ENCODE measurements around the gene MLF2. TPM values are rescaled to one million over a fixed set of nuclear protein-coding genes. Genes with fewer than 3 reads are reported as not detected.

Gene MLF2
- total RNA-seq, 4 donors from 2014 or later, result 103 to 205 (median 133) TPM

GRCh38 chr12:6729186-6729585, 23.8 kb downstream of the MLF2 start:
- no peak overlapping the region for H3K4me3 ChIP-seq
- H3K27ac ChIP-seq, result no peak overlapping the region
- H3K9me3 ChIP-seq, result no peaks in the 10 kb centered on the region
- H3K36me3 ChIP-seq, result peaks cover 0 to 76% (median 30%) of the 10 kb centered on the region in 3 donors
- H3K27me3 ChIP-seq, result no peaks in the 10 kb centered on the region
- H3K4me1 ChIP-seq, result peaks cover 0 to 19% (median 11%) of the 10 kb centered on the region in 4 donors
- TF ChIP-seq, protein P1, sequence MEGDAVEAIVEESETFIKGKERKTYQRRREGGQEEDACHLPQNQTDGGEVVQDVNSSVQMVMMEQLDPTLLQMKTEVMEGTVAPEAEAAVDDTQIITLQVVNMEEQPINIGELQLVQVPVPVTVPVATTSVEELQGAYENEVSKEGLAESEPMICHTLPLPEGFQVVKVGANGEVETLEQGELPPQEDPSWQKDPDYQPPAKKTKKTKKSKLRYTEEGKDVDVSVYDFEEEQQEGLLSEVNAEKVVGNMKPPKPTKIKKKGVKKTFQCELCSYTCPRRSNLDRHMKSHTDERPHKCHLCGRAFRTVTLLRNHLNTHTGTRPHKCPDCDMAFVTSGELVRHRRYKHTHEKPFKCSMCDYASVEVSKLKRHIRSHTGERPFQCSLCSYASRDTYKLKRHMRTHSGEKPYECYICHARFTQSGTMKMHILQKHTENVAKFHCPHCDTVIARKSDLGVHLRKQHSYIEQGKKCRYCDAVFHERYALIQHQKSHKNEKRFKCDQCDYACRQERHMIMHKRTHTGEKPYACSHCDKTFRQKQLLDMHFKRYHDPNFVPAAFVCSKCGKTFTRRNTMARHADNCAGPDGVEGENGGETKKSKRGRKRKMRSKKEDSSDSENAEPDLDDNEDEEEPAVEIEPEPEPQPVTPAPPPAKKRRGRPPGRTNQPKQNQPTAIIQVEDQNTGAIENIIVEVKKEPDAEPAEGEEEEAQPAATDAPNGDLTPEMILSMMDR (IDR thresholded peaks at IDR 0.05), result no peak
- TF ChIP-seq POLR2A (IDR thresholded peaks at IDR 0.05) (no peak), EP300 (IDR thresholded peaks at IDR 0.05) (no peak)
- no peak for DNase-seq (ENCODE audit: low spot score in 2 of 2)
- WGBS, 2 donors, result 93 to 96% methylated on average over 18 of the region's 18 CpGs

DNA sequence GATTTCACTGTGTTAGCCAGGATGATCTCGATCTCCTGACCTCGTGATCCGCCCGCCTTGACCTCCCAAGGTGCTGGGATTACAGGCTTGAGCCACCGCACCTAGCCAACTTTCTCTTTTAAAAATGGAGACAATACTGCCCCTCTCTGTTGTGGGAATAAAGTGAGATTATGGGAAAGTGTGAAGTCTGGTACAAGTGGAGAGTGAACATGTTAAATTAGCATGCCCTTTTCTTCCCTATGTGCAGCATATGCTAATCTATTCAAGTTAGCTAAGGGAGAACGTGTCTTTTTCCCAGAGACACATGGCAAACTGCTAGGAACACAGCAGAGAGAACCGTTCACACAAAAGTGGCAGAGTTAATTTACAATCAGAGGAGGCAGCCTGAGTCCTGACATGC, 27.6 kb downstream of the MLF2 start:
- TF ChIP-seq POLR2A (IDR thresholded peaks at IDR 0.05), result no peak
- no peak for TF ChIP-seq EP300 (IDR thresholded peaks at IDR 0.05)
- TF ChIP-seq, protein P1 (IDR thresholded peaks at IDR 0.05), result no peak
- Histone ChIP-seq H3K27ac (no peak overlapping the region), H3K4me1 (peaks cover 0 to 23% (median 11%) of the 10 kb centered on the region in 4 donors), H3K27me3 (no peaks in the 10 kb centered on the region), H3K9me3 (no peaks in the 10 kb centered on the region), H3K4me3 (no peak overlapping the region), H3K36me3 (peaks cover 0 to 40% (median 20%) of the 10 kb centered on the region in 3 donors)
- WGBS, 2 donors, result 88 to 90% methylated on average over 7 of the region's 7 CpGs
- DNase-seq (ENCODE audit: low spot score in 2 of 2), result no peak

GRCh38 chr12:6724409-6724797, 28.5 kb downstream of the MLF2 start:
- peaks cover 0 to 23% (median 11%) of the 10 kb centered on the region in 4 donors for H3K4me1 ChIP-seq
- peak overlapping the region; percentile 32 to 93 (median 86) for H3K27ac ChIP-seq
- H3K27me3 ChIP-seq, result no peaks in the 10 kb centered on the region
- 6 to 14% methylated on average over 10 of the region's 10 CpGs for WGBS, 2 donors
- no peak for DNase-seq (ENCODE audit: low spot score in 2 of 2)
- peak overlapping the region; percentile 52 to 76 (median 68) for H3K4me3 ChIP-seq
- no peaks in the 10 kb centered on the region for H3K9me3 ChIP-seq
- TF ChIP-seq EP300 (IDR thresholded peaks at IDR 0.05), result no peak
- TF ChIP-seq, protein P1 (IDR thresholded peaks at IDR 0.05), result no peak
- no peak for TF ChIP-seq POLR2A (IDR thresholded peaks at IDR 0.05)
- H3K36me3 ChIP-seq, result peaks cover 0 to 30% (median 11%) of the 10 kb centered on the region in 3 donors

DNA sequence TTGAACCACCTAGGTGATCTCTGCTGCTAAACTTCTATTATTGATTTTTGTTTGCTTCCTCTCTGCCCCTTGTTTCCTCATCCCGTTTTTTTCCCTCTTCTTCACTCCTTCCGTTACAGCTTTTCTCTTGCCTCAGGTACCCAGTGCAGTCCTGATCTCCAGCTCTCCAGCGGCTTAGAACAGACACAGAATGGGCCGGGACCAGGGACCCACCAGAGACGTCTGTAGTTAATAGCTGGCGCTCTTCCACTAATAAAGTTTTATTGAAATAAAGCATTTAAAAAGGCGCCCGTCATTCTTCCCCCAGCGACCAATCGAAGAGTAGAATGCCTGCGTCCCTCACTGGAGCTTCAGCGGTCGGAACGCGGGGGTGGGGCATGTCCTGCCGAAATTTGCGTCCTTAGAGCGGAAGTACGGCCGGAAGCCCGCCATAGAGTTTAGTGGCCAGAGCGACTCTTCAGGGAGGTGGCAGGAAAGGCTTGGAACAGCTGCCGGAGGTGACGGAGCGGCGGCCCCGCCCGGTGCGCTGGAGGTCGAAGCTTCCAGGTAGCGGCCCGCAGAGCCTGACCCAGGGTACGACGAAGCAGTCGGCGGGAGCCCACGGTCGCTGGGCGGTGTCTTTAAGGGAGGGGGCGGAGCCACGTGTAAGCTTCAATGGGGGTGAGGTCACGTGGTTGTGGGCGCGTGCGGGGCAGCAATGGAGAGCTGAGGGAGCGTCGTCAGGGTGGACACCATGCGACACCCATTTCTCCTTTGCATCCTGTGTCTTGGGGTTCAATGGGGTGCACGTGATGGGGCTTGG, 29.1 kb downstream of the MLF2 start, which contains the start of gene COPS7A:
TSS of gene COPS7A (plus strand) at position 440 of the 802 bp plus-strand sequence. CDS start 611 bp downstream, outside the sequence.
- 0 to 1% methylated on average over 28 to 39 of the region's 49 CpGs for WGBS, 2 donors
- Histone ChIP-seq H3K4me1 (peaks cover 0 to 23% (median 11%) of the 10 kb centered on the region in 4 donors), H3K27me3 (no peaks in the 10 kb centered on the region), H3K4me3 (peak within 1 kb of the TSS; percentile 52 to 76 (median 68)), H3K36me3 (peaks cover 0 to 24% (median 5%) of the 10 kb centered on the region in 3 donors), H3K9me3 (no peaks in the 10 kb centered on the region), H3K27ac (peak within 1 kb of the TSS; percentile 32 to 93 (median 86))
- peak; percentile 89 to 92 for DNase-seq (ENCODE audit: low spot score in 2 of 2)
- TF ChIP-seq POLR2A (IDR thresholded peaks at IDR 0.05) (peak in 1 of 2 donors; percentile 47), EP300 (IDR thresholded peaks at IDR 0.05) (peak; percentile 88 to 91)
- TF ChIP-seq, protein P1 (IDR thresholded peaks at IDR 0.05), result peak in 1 of 5 experiments; percentile 42

DNA sequence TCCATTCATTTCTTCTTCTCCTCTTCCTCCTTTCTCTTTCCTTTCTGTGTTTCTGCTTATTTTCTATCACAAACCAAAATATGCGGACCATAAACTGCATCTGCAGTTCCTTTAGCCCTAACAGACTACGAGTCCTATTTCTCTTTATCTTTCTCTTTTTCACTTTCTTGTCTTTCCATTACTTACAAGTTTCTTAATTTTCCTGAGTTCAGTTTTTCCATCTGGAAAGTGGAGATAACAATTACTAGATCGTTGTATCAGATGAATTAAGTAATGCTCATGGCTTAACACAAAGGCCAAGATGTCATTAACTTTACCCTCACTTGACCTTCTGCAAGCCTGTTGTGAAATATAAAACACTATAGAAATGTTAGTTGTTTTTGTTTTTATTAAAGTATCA, 30.1 kb downstream of the MLF2 start:
- Histone ChIP-seq H3K36me3 (peaks cover 0 to 15% (median 0%) of the 10 kb centered on the region in 3 donors), H3K4me3 (no peak overlapping the region), H3K27me3 (no peaks in the 10 kb centered on the region), H3K4me1 (peaks cover 0 to 23% (median 11%) of the 10 kb centered on the region in 4 donors), H3K27ac (no peak overlapping the region), H3K9me3 (no peaks in the 10 kb centered on the region)
- no peak for DNase-seq (ENCODE audit: low spot score in 2 of 2)
- TF ChIP-seq EP300 (IDR thresholded peaks at IDR 0.05) (no peak), POLR2A (IDR thresholded peaks at IDR 0.05) (no peak)
- TF ChIP-seq, protein P1 (IDR thresholded peaks at IDR 0.05), result no peak
- 71 to 79% methylated on average over 3 of the region's 3 CpGs for WGBS, 2 donors

All from tibial nerve (tissue), 4 donors.